DLD1 (cell line): ENCODE measurements around the gene FGF1.

Experiments used
- in situ Hi-C: cut with HindIII; loops from 2 replicates; pipeline ENCODE4 v1.10.0; 2017; ENCODE audit warnings: low sequenced_read_pairs

Gene FGF1

DNA sequence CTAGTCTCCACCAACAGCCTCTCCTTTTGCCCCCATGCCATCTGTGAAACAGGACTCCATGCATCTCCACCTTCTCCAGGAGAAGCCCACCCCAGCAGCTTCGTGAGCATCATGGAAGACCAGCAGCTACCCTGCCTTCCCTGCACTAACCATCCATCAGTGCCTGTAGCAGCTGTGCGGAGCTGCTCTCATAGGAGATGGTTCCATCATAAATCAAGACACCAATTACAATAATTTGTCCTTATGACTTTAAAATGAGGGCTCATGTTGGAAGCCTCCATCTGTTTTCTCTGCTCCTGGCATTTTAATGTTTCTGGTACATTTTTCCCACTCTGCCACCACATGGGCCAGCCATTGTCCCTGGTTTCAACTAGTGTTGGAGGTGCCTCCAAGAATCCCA lies 69.9 kb downstream of the FGF1 start:
- in situ Hi-C loops = no loop called here

DNA sequence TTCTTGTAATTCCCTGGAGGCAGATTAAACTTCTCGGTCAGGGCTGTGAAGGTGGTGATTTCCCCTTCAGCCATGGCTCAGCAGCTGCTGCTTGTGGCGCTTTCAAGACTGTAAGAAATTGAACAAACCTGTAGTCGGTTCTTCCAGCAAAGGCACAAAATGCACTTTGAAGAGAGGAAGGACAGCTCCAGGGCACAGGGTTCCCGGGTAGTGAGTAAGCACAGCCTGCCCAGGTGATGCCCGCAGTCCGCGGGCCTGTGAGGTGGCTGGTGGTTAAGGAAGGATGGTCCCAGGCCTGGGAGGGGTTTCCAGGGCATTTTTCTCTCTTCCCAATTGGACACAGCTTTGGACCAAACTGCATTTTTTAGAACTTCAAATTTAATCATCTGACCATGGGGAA lies 71.8 kb downstream of the FGF1 start:
- in situ Hi-C loops = loop anchor here (5.0 kb wide), 1 partner anchor 83 kb away; no protein-coding TSS in a partner anchor

DNA sequence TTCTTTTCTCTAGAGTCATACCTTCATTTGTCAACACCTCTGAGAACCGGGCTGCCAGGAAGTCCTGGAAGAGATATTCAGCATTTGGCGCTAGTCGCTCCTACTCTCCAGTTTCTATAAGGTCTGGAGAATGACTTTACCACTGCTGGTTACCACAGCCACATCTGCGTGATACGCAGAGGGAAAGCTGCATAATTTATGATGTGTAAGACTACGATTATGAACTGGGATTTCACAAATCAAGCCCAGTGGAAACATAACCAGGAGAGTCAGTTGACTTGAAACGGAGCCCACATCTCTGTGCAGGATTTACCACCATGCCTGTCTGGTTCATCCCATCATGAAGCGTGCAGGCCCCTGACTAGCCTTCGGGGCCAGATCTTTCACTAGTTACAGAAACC lies 72.6 kb downstream of the FGF1 start:
- in situ Hi-C loops = loop anchor here (5.0 kb wide), 1 partner anchor 84 kb away; no protein-coding TSS in a partner anchor

DNA sequence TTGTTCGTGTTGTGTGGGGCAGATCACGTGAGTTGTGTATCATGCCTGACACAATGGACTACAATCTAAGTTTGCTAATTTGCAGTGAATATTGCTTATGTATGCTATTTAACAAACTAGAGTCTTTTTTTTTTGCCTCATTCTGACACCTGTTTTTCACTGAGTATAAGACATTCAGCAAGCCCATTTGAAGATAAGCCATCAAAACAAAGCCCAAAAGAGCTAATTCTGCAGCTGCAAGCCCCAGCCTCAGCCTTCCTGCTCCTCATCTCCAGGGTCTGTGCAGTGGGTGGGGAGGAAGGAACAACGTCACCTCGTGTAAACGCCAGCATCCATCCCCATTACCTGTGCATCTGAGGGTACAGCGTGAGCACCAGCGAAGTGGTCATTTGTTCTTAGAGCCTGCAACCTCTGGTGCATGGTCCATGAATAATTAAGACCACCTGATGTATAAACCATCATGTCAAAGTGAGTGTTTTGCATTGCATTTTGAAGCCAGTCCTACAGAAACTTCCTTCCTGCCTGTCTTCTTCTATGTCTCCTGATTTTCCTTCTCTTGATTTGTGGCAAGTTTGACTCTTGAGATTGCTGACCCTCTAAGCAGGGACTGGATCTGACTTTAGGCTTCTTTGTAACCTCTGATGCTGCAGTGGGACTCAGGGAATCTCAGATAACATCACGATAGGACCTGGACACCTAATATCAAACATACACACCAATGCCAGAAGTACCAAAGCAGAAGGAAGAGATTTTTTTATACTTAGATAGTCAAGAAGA lies 73.2 kb downstream of the FGF1 start:
- in situ Hi-C loops = loop anchor here (5.0 kb wide), 1 partner anchor 85 kb away; no protein-coding TSS in a partner anchor

DNA sequence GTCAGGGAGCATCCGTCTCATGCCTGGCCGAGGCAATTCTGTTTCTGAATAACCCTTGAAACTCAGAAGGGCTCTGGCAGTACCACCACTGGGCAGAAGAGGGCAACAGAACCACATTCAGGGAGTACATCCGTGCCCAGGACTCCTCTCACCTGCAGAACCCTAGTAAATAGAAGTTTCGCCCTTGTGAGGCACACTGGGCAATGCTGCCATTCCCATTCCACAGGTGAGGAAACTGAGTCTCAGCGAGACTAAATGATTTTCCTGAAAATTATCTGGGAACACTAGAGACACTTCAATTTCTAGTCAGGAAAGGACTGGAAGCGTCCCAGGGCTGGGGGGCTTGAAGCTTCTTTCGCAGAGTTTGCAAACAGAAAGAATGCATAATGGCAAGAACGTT lies 74.7 kb downstream of the FGF1 start:
- in situ Hi-C loops = loop anchor here (5.0 kb wide), 1 partner anchor 86 kb away; no protein-coding TSS in a partner anchor

DNA sequence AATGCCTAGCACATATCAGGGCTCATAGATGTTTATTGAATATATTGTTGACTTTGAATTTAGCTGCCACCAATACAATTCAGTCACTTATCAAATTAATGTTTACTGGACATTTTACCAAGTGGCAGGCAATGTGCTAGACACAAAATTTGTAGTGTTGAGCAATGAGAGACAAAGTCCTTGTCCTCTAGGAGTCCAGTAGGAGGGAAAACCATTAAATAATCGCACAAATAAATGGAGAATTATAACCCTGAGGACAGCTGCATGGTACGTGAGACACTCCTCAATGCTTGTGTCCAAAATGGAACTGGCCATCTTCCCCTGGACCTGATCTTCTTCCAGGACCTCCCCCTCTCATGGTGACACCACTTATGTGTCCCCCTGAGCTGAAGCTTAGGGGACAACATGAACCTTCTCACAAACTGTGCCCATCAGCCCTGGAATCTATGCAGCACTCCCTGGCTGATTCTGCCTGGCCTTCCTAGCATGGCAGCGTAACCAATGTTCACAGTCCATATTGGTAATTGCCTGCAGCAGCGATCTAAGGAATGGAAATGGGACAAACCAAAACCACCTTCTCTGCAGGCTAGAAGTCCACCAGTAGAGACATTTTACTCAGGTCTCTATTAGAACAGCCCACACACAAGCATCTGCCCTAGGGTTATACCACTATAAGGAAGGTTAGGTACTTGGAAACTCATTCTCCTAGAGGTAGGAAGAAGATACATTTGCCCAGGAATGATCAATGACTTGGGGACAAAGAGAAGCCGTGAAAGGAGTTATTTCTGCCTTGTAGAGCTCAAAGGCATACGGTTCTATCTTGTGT lies 75.5 kb downstream of the FGF1 start:
- in situ Hi-C loops = loop anchor here (5.0 kb wide), 1 partner anchor 87 kb away; no protein-coding TSS in a partner anchor

DNA sequence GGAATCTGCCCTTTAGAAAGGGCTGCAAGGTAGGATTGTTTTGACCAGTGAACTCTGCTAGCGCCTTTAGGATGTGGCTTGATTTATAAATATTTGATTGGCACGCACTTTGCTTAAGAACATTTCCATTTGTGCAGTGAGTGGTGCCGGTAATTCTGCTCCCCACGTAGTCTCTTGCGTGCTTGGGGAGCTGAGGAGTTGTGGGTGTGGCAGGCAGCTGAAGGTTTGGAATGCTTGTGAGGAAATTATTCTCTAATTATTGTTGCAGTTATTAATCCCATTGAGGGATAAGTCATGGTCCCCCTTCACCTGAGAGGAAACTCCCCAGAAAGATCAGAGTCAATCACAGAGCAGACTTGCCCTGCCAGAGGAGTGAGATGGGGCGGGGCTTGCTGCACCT lies 76.7 kb downstream of the FGF1 start:
- in situ Hi-C loops = no loop called here

DNA sequence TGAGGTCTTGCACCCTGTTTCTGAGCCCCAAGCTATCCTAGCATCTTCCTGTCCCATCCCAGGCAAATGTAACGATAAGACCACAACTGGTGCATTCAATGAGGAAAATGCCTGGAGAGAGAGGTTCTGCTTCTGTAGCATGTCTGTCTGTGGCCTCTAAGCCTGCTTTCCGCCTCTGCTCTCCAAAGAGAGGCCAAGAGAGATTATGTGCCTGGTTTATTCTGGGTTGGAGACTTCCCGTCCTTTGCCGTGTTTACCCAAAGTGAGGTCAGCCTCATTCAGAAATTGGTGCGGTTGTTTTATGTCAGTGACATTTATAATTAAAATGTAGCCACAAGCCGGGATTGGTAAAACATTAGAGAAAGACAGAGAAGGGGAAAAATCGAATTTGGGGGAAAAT lies 77.8 kb downstream of the FGF1 start:
- in situ Hi-C loops = no loop called here

DNA sequence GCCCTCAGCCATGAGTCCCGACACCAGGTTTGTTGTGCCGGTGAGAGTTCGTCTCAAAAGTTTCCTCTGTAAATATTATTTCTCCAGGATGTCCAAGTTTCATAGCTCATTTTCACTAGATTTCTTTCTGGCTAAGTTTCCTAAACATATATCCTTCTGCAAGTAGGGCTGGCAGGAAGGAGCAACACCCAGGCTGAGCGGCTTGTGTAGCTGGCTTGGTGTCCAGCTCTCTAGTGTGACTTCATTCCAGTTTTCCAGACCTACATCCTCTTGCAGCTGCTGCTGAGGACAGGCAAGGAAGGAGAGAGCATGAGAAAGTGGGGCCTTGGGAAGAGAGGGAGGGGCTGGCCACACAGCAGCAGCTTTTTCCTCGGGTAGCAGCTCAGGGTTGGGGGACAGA lies 80.3 kb downstream of the FGF1 start:
- in situ Hi-C loops = no loop called here

DNA sequence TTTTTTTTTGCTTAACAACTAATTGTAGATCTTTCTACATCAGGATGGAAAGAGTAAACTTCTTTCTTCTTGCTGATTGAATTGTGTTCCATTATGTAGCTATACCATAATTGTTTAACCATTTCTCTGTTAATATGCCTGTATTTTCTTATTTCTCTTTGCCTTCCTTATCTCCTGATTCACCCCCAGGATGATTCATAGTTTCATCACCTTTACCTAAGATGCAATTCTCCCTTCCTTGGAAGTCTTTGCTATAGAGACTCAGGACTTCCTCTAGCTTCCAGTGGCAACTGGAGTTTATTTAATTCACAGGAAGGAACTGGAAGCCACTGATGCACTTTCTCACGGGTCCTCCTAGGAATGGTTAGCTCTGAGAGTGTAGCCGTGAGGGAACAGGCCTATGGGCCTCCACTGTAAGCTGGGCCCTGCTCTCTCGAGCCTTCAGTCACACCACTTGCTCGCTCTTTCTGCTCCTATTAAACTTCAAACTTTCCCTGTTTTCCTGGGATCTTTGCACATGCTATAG lies 83.1 kb downstream of the FGF1 start:
- in situ Hi-C loops = no loop called here

DNA sequence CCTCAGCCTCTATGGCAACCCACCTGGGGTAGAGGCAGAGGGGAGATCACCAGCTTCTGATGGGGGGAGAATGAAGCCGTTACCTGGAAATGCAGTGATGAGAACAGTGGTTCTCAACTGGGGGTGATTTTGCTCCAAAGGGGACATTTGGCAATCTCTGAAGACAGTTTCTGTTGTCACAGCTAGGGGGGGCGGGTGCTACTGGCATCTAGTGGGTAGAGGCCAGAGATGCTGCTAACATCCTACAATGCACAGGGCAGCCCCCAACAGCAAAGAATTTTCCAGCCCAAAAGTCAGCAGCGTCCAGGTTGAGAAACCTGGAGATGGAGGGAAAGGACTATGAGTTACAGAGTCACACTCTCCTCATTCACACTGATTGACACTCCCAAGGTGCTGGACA lies 84.5 kb downstream of the FGF1 start:
- in situ Hi-C loops = no loop called here

DNA sequence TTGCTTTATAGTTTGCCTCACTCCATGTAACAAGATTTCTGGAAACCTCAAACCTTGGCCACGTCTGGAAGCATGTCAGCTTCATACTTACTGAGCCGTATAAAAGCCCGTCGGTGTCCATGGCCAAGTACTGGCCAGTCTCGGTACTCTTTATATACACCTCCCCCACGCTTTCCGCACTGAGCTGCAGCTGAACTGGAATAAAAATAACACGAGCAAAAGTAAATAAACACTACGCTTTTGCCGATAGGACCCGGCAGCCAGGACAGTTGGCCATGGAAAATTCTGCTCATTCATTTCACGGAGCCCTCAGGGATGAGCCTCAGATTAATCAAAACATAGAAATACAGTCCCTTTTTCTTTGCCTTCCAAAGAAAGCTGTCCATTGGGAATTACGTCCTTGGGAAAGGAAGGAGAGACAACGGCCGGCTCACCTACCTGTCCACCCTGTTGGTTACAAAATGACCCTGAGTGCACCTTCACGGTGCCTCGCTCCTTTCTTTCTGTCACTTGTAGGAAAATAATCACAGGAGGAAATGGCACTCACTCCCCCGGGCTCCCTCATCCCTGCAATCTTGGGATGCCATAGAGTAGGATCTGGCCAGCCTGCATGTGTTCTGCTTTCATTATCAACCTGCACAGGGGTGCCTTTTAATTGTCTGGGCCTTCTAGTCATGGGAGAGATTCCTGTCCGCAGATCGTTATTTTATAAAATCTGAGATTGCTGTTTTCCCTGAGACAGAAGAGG lies 85.1 kb downstream of the FGF1 start:
- in situ Hi-C loops = no loop called here

DNA sequence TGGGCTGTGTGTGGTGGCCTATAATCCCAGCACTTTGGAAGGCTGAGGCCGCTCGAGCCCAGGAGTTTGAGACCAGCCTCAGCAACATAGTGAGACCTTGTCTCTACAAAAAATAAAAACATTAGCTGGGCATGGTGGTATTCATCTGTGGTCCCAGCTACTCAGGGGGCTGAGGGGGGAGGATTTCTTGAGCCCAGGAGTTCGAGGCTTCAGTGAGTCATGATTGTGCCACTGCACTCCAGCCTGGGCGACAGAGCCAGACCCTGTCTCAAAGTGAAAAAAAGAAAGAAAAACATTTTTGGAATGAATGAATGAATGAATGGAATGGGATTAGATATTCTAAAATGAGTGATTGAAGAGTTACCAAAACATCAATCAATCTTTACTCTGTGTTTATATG lies 85.8 kb downstream of the FGF1 start:
- in situ Hi-C loops = no loop called here

DNA sequence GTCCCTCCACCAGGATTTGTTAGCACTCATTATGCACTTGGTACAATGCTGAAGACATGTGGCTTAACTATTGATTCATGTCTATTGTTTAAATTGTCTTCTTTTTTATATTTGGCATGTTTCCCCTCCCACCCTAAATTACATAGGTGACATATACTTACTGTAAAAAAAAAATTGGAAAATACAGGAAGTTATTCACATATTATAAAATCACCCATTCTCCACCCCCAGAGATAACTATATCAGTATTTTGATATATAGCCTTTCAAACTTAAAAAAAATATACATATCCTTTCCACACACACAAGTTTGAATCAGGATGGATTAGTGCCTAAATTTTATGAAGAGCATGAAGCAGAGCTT lies 87.6 kb downstream of the FGF1 start:
- in situ Hi-C loops = no loop called here

DNA sequence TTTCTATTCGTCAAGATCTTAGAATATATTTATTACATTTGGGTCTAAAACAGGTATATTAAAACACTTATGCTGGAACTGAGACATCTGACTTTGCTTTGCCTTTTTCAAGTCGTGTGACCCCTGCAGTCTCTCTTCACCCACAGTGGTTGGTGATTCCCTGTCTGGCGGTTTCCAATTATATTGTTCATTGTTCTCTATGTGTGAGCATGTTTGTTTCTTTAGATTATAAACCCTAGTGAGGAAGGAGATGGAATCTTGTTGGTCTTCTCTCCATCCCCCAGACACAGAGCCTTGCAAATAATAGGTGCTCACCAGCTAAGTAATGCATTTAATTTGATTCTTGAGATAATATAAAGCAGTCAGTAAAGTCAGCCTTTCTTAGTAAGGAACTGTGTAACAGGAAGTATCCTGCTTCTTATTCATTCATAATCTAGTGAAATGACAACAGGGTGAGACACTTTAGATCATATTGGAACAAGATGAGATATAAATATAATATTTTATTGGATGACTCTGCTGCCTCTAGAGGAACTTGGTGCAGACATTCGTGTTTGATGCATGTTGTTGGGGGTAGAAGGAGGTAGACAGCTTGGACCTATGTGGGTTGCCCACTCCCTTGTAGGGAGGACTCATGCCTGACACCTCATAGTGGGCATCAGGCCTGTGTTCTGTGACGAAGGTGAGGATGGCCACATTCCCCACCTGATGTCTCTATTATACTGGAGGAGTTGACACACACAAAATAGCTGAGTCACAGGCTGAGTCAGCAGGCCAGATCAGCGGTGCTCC lies 88.1 kb downstream of the FGF1 start:
- in situ Hi-C loops = no loop called here

DNA sequence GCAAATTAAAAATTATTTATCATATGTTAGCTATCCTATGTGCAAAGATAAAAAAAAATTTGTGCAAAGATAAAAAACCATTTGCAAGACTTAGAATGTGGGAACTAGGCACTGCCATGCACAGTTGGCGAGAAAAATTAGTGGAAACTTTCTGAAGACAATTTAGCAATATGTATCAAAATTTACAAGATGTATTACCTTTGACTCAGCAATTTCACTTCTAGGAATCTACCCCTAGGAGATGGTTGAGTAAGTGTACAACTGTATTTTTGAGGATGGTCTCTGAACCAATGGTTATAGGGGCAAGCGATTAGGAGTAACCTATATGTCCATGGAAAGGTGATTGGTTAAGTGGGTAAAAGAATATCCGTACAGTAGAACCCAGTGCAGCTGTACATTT lies 88.9 kb downstream of the FGF1 start:
- in situ Hi-C loops = no loop called here

DNA sequence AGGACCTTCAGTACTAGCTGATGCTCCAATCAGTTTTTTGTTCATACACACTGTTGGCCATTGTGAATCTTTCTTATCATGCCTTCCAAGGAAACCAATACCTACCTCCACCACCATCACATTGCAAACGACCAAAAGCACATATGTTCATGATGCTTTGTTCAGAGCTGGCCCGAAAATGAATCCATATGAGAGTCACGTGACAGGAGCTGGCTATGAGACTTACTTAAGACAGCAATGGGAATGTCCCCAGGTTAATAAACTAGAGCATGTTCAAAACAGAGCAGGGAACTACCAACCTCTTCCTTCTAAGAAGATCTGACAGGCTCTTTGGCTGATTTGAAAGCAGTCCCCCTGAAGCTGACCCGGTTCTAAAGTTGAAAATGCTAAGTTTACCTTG lies 93.5 kb downstream of the FGF1 start:
- in situ Hi-C loops = no loop called here

DNA sequence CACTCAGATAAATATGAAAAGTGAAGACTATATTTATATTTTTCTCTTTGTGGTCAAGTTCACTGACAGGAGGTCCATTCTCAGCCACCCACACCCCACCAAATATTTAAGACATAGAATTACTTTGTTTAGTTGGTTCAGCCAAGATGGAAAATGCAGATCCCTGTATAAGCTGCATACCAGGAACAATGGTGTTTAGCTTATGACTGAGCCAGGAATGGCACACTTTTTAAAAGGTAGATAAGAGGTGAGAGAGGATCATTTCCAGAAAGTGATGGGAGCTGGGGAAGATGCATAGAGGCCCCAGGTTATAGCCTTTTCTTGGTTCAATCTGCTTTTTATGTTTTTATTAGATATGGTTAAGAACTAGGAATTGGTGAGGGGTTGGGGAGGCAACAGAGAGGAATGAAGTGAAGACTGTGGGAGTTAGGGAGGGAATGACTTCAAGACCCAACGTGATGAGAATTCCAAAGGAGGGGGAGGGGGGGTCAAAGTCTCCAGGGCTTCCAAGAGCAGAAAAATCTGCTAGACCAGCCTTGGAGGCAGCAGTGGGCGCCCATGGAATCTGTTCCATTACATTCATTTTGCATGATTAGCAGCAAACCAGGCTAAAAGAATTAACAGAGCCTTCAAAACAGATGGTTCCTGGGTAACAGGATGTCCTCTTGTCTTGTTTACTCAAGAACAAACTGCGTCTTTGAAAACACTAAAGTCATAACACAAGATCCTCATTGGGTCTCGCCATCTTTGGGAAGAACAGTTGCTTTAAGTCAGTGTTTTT lies 95.2 kb downstream of the FGF1 start:
- in situ Hi-C loops = no loop called here

DNA sequence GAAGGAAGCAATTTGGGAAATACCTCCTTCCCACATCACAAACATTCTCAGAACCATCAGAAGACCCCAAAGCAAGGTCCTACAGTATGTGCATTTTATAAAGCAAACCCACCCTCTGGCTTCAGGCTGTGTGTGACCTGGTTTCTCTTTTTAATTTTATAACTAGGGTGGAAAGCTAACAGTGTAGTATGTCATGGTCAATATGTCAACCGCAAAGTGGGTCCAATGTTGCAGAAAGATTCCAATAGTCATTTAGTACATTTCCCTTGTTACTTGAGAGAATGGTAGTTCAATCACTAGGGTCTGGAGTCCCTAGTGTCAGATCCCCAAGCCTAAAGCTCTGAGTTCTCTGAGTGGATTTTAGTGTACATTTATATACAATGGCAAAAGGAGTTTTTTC lies 96.2 kb downstream of the FGF1 start:
- in situ Hi-C loops = no loop called here
